CD4-positive, alpha-beta memory T cell (primary cell): Measurements from ENCODE around the gene OR5AU1. TPM values are rescaled to one million over a fixed set of nuclear protein-coding genes. Genes with fewer than 3 reads are reported as not detected.
A peak's percentile ranks its signal among the peaks of the same experiment; 100 is the strongest.

Source experiments
- CTCF ChIA-PET: fragments of 350-600 bp; sonication (Branson Sonifier 250); formaldehyde crosslinking; loops from one replicate; lab custom pipeline; 2021; ENCODE audit warnings: inconsistent platforms; ENCODE audit not compliant: partially characterized antibody; lab: Charles Lee
- POLR2A ChIA-PET: fragments of 350-600 bp; sonication (Branson Sonifier 250); formaldehyde crosslinking; loops from one replicate; lab custom pipeline; 2021; ENCODE audit not compliant: partially characterized antibody; lab: Charles Lee
- DNase-seq, 5 donors: peaks; one replicate each; pipeline versions ENCODE4 v3.0.0 to v3.0.0-alpha.2; 2020 to 2022; ENCODE audit warnings: mixed read lengths in 1 of 5
- H3K27ac ChIP-seq: one replicate; pipeline ENCODE4 v1.7.0; 2013; ENCODE audit warnings: low read depth, low read length
- H3K27me3 ChIP-seq: 2 replicates; pipeline ENCODE4 v1.7.0; 2013; ENCODE audit warnings: mild to moderate bottlenecking, low read length, moderate library complexity; ENCODE audit not compliant: insufficient read depth
- H3K36me3 ChIP-seq: 2 replicates; pipeline ENCODE4 v1.7.0; 2013; ENCODE audit warnings: mild to moderate bottlenecking, low read length, moderate library complexity; ENCODE audit not compliant: insufficient read depth
- H3K4me1 ChIP-seq: 2 replicates; pipeline ENCODE4 v1.7.0; 2013; ENCODE audit warnings: mild to moderate bottlenecking, low read length, moderate library complexity; ENCODE audit not compliant: insufficient read depth
- H3K4me3 ChIP-seq, 2 donors: one replicate each; pipeline ENCODE4 v1.7.0; 2013; ENCODE audit warnings: low read length in 2 of 2, mild to moderate bottlenecking in 1 of 2
- H3K9me3 ChIP-seq, 2 donors: one replicate each; pipeline ENCODE4 v1.7.0; 2013; ENCODE audit warnings: low read length in 2 of 2, control low read depth in 1 of 2; ENCODE audit not compliant: control insufficient read depth in 1 of 2
- H3K27ac Mint-ChIP-seq, 7 donors: one replicate each; pipeline ENCODE4 v1.8.0; 2020 to 2021; ENCODE audit warnings: mixed read lengths in 7 of 7, mild to moderate bottlenecking in 6 of 7, inconsistent platforms in 3 of 7, moderate library complexity in 3 of 7
- H3K27me3 Mint-ChIP-seq, 2 donors: one replicate each; pipeline ENCODE4 v1.8.0; 2020 to 2021; ENCODE audit warnings: mixed read lengths in 2 of 2
- H3K36me3 Mint-ChIP-seq, 2 donors: one replicate each; pipeline ENCODE4 v1.8.0; 2020 to 2021; ENCODE audit warnings: mixed read lengths in 2 of 2, inconsistent platforms in 1 of 2, mild to moderate bottlenecking in 1 of 2
- H3K4me1 Mint-ChIP-seq, 4 donors: one replicate each; pipeline ENCODE4 v1.8.0; 2020 to 2021; ENCODE audit warnings: mixed read lengths in 4 of 4, mild to moderate bottlenecking in 1 of 4
- H3K4me3 Mint-ChIP-seq, 8 donors: one replicate each; pipeline ENCODE4 v1.8.0; 2020 to 2021; ENCODE audit warnings: mixed read lengths in 8 of 8, mild to moderate bottlenecking in 7 of 8, moderate library complexity in 6 of 8, inconsistent platforms in 3 of 8
- H3K9me3 Mint-ChIP-seq, 8 donors: one replicate each; pipeline ENCODE4 v1.8.0; 2020 to 2021; ENCODE audit warnings: mixed read lengths in 8 of 8, mild to moderate bottlenecking in 5 of 8, inconsistent platforms in 3 of 8, moderate library complexity in 1 of 8
- intact Hi-C: fragments of 100-400 bp; cut with micrococcal nuclease; formaldehyde crosslinking; loops from one replicate; pipeline ENCODE4 v1.15.1; 2023
- polyA plus RNA-seq, 2 donors: library from polyadenylated mRNA; unstranded; fragments of 300-500 nt; fragmentation: Illumina TruSeq; gene quantifications; one replicate each; pipeline ENCODE4 v1.2.3, GENCODE V29; 2021
- total RNA-seq, 2 experiments: library from RNA; stranded (reverse); gene quantifications; one replicate each; pipeline ENCODE4 v1.2.3, GENCODE V29; 2021

The OR5AU1 gene
- total and polyA plus RNA-seq, 4 experiments from 2014 or later: not detected

GRCh38 chr14:21192875-21193535 lies 37.1 kb upstream of the OR5AU1 start:
- Mint-ChIP-seq H3K27me3 (no peaks in the 10 kb centered on the region), H3K27ac (no peak overlapping the region), H3K4me1 (peaks cover 4 to 16% (median 8%) of the 10 kb centered on the region in 4 donors), H3K4me3 (peak overlapping the region in 4 of 8 donors; percentile 21 to 83 (median 75)), H3K9me3 (peaks cover 0 to 3% (median 0%) of the 10 kb centered on the region in 8 donors), H3K36me3 (no peaks in the 10 kb centered on the region)
- Histone ChIP-seq H3K4me3 (no peak overlapping the region), H3K27ac (no peak overlapping the region), H3K4me1 (peaks cover 12% of the 10 kb centered on the region), H3K9me3 (no peaks in the 10 kb centered on the region), H3K27me3 (no peaks in the 10 kb centered on the region), H3K36me3 (no peaks in the 10 kb centered on the region)
- ChIA-PET POLR2A (interaction anchor here (1.1 to 1.5 kb wide), 2 partner anchors 8 to 11 kb away, joined by 3 to 5 read pairs; no protein-coding TSS in a partner anchor), CTCF (interaction anchor here (1.0 kb wide), 1 partner anchor 9 kb away, joined by 3 read pairs; no protein-coding TSS in a partner anchor)
- intact Hi-C loops: loop anchor here (2.0 kb wide), 1 partner anchor 116 kb away; no protein-coding TSS in a partner anchor
- no peak for DNase-seq

GRCh38 chr14:21192447-21192822 lies 36.6 kb upstream of the OR5AU1 start:
- POLR2A ChIA-PET: interaction anchor here (0.6 to 1.2 kb wide), 3 partner anchors 8 to 90 kb away, joined by 3 to 4 read pairs (median 3); no protein-coding TSS in a partner anchor

GRCh38 chr14:21191809-21192446 lies 36.1 kb upstream of the OR5AU1 start:
- ChIA-PET POLR2A (interaction anchor here (0.6 to 1.2 kb wide), 2 partner anchors 11 to 90 kb away, joined by 3 to 4 read pairs; no protein-coding TSS in a partner anchor), CTCF (no interaction called here)
- Mint-ChIP-seq H3K4me3 (peak overlapping the region; percentile 74 to 83 (median 76)), H3K9me3 (no peaks in the 10 kb centered on the region), H3K27ac (peak overlapping the region in 2 of 7 donors; percentile 15 to 59), H3K27me3 (no peaks in the 10 kb centered on the region), H3K4me1 (peaks cover 0 to 16% (median 5%) of the 10 kb centered on the region in 4 donors), H3K36me3 (no peaks in the 10 kb centered on the region)
- no peaks in the 10 kb centered on the region for H3K36me3 ChIP-seq
- no peaks in the 10 kb centered on the region for H3K9me3 ChIP-seq
- peak; percentile 59 to 74 (median 65) for DNase-seq
- intact Hi-C loops: loop anchor here (2.0 kb wide), 1 partner anchor 117 kb away; no protein-coding TSS in a partner anchor
- no peaks in the 10 kb centered on the region for H3K27me3 ChIP-seq
- peaks cover 12% of the 10 kb centered on the region for H3K4me1 ChIP-seq
- H3K27ac ChIP-seq: no peak overlapping the region
- peak overlapping the region; percentile 39 to 40 for H3K4me3 ChIP-seq

More at GRCh38 chr14:21192447-21192822, 36.6 kb upstream of the OR5AU1 start:
- H3K9me3 ChIP-seq: no peaks in the 10 kb centered on the region
- Mint-ChIP-seq H3K36me3 (no peaks in the 10 kb centered on the region), H3K4me3 (peak overlapping the region; percentile 74 to 83 (median 76)), H3K9me3 (peaks cover 0 to under 1% (median 0%) of the 10 kb centered on the region in 8 donors), H3K27me3 (no peaks in the 10 kb centered on the region), H3K4me1 (peaks cover 0 to 16% (median 5%) of the 10 kb centered on the region in 4 donors), H3K27ac (no peak overlapping the region)
- no peak overlapping the region for H3K27ac ChIP-seq
- DNase-seq: no peak
- no peaks in the 10 kb centered on the region for H3K36me3 ChIP-seq
- CTCF ChIA-PET: no interaction called here
- H3K27me3 ChIP-seq: no peaks in the 10 kb centered on the region
- intact Hi-C loops: loop anchor here (2.0 kb wide), 1 partner anchor 116 kb away; no protein-coding TSS in a partner anchor
- peak overlapping the region; percentile 39 to 40 for H3K4me3 ChIP-seq
- H3K4me1 ChIP-seq: peaks cover 12% of the 10 kb centered on the region

GRCh38 chr14:21191261-21191808 lies 35.5 kb upstream of the OR5AU1 start:
- H3K27me3 Mint-ChIP-seq: no peaks in the 10 kb centered on the region
- Histone ChIP-seq H3K4me3 (no peak overlapping the region), H3K36me3 (no peaks in the 10 kb centered on the region), H3K9me3 (no peaks in the 10 kb centered on the region), H3K4me1 (peaks cover 12% of the 10 kb centered on the region), H3K27ac (no peak overlapping the region), H3K27me3 (no peaks in the 10 kb centered on the region)
- ChIA-PET CTCF (interaction anchor here (0.7 kb wide), 1 partner anchor 21 kb away, joined by 3 read pairs; no protein-coding TSS in a partner anchor), POLR2A (interaction anchor here (1.2 kb wide), 1 partner anchor 89 kb away, joined by 3 read pairs; no protein-coding TSS in a partner anchor)
- H3K27ac Mint-ChIP-seq: peak overlapping the region in 2 of 7 donors; percentile 15 to 59
- peak overlapping the region; percentile 74 to 83 (median 76) for H3K4me3 Mint-ChIP-seq
- peaks cover 0 to 16% (median 5%) of the 10 kb centered on the region in 4 donors for H3K4me1 Mint-ChIP-seq
- no peak for DNase-seq
- intact Hi-C loops: no loop called here
- H3K9me3 Mint-ChIP-seq: no peaks in the 10 kb centered on the region
- no peaks in the 10 kb centered on the region for H3K36me3 Mint-ChIP-seq

- no peaks in the 10 kb centered on the region for H3K9me3 ChIP-seq
- no peaks in the 10 kb centered on the region for H3K4me1 Mint-ChIP-seq
- intact Hi-C loops: no loop called here
- no peaks in the 10 kb centered on the region for H3K36me3 Mint-ChIP-seq
- H3K36me3 ChIP-seq: no peaks in the 10 kb centered on the region
- H3K27ac Mint-ChIP-seq: no peak overlapping the region
- no peaks in the 10 kb centered on the region for H3K27me3 ChIP-seq
- H3K4me3 ChIP-seq: no peak overlapping the region
- peaks cover 8 to 13% of the 10 kb centered on the region in 2 donors for H3K27me3 Mint-ChIP-seq
- H3K27ac ChIP-seq: no peak overlapping the region
- H3K4me3 Mint-ChIP-seq: no peak overlapping the region
- ChIA-PET CTCF (no interaction called here), POLR2A (no interaction called here)
- H3K9me3 Mint-ChIP-seq: peaks cover 0 to 18% (median 10%) of the 10 kb centered on the region in 8 donors
- no peaks in the 10 kb centered on the region for H3K4me1 ChIP-seq
- no peak for DNase-seq
Measured at GRCh38 chr14:21185491-21185890, 29.6 kb upstream of the OR5AU1 start.

- Histone ChIP-seq H3K4me1 (no peaks in the 10 kb centered on the region), H3K27me3 (no peaks in the 10 kb centered on the region), H3K27ac (no peak overlapping the region), H3K9me3 (no peaks in the 10 kb centered on the region), H3K4me3 (no peak overlapping the region), H3K36me3 (no peaks in the 10 kb centered on the region)
- intact Hi-C loops: no loop called here
- H3K36me3 Mint-ChIP-seq: no peaks in the 10 kb centered on the region
- H3K27me3 Mint-ChIP-seq: peaks cover 8 to 13% of the 10 kb centered on the region in 2 donors
- no peaks in the 10 kb centered on the region for H3K4me1 Mint-ChIP-seq
- H3K9me3 Mint-ChIP-seq: peaks cover 0 to 19% (median 11%) of the 10 kb centered on the region in 8 donors
- ChIA-PET POLR2A (no interaction called here), CTCF (interaction anchor here (0.7 kb wide), 1 partner anchor 9 kb away, joined by 3 read pairs; no protein-coding TSS in a partner anchor)
- H3K4me3 Mint-ChIP-seq: no peak overlapping the region
- DNase-seq: no peak
- H3K27ac Mint-ChIP-seq: no peak overlapping the region
Measured at GRCh38 chr14:21184254-21184653, 28.4 kb upstream of the OR5AU1 start.
